AG08396 (cell line): Measurements from ENCODE around the gene HSD17B13.
"Not testable (repeated sequence)": the region's sequence is repeated elsewhere in the genome, so short reads cannot be mapped to it uniquely, and the experiment has no call there.

Source experiments
- DNase-seq: peaks from one replicate; pipeline ENCODE4 v3.0.0; 2012; ENCODE audit warnings: low spot score, mixed read lengths

HSD17B13 gene

DNA sequence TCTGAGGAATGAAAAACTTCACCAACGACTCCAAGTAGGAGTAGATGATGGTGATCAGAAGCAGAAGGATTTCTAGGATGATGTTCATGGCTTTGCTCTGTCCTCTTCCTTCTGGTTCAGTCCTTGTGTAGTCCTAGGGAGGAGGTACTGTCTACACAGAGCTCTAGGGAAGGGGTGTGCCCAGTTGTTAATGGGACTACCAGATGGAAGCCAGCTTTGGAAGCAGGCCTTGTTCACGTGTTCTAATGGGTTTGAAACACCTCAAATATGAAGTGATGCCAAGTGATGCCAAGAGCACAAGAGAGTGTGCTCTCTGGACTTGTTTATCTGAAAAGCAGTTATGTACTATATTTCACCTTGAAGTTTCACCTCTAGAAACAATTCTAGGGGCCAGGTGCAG, at the start of gene HSD17B13:
Gene HSD17B13, minus strand, starts transcription at position 129 of the 400 bp plus-strand sequence. Its CDS starts 41 bp downstream, at position 88.
- no peak for DNase-seq

DNA sequence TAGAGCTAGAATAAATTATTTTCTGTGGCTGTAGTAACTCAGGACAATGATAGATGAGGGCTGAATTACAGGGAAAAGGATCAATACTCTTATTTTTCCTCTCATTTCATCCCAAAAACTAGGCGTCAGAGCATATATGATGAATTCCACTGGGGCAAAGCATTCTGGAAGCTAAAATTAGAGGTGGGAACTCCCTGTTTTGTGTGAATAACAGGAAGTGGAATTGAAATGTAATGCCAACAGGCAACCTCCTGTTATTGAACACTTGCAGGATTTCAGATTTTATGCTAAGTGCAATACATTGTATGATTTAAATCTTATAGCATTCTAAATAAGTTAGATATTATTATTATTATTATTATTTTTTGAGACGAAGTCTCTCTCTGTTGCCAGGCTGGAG, 47.4 kb upstream of the HSD17B13 start:
- no peak for DNase-seq

- DNase-seq, result no peak
These were observed 44.0 kb upstream of the HSD17B13 start for GRCh38 chr4:87366521-87367162.

DNA sequence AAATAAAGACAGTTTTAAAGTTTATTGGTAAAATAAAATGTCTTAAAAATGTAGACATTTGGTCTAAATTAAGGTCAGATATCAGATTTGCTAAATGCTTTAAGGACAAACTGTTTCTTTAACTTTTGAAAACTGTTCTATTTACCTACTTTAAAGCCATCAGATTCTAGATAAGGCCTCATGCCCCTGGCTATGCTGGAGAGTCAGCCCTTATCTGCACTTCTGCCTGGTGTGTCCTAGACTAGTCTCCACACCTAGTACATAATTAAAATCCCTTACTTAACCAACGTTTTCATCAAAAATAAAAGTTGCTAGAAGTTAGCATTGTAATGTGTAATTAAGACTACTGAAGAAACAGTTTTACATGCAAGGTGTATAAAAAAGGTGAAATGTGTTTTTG, 42.7 kb upstream of the HSD17B13 start:
- no peak for DNase-seq

- no peak for DNase-seq
These were observed 40.9 kb upstream of the HSD17B13 start for GRCh38 chr4:87363552-87363951.

- no peak for DNase-seq
These were observed 37.8 kb upstream of the HSD17B13 start for GRCh38 chr4:87360338-87360935.

GRCh38 chr4:87359258-87359657, 36.6 kb upstream of the HSD17B13 start:
- DNase-seq, result no peak

- no peak for DNase-seq
These were observed 34.3 kb upstream of the HSD17B13 start for GRCh38 chr4:87356832-87357526.

DNA sequence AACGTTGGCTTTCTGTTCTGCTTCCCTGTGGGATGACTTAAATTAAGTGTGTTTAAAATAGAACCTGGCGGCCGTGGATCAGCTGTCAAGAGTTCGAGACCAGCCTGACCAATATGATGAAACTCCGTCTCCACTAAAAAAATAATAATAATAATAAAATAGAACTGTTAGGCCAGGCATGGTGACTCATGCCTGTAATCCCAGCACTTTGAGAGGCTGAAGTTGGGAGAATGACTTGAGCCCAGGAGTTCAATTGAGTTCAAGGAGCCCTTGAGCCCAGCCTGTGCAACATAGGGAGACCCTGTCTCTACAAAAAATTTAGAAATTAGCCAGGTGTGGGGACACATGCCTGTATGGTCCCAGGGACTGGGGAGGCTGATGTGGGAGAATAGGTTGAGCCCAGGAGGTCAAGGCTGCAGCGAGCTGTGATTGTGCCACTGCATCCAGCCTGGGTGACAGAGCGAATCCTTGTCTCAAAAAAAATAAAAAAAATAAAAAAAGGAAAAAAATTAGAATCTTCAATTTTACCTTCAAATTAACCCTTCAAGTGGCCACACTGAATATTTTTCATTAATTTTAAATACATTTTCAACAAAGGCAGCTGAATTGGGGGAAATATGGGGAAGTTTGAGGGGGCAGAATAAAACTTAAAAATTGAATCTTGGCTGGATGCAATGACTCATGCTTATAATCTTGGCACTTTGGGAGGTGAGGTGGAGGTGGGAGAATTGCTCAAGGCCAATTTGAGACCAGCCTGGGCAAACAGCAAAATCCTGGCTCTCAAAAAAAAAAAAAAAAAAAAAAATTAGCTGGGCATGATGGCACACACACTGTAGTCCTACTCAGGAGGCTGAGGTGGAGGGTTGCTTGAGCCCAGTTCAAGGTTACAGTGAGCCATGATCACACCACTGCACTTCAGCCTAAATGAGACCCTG, 31.8 kb upstream of the HSD17B13 start:
- DNase-seq, result no peak

GRCh38 chr4:87353592-87353991, 30.9 kb upstream of the HSD17B13 start:
- peak; percentile 59 for DNase-seq

GRCh38 chr4:87345139-87345538, 22.5 kb upstream of the HSD17B13 start:
- no peak for DNase-seq

DNA sequence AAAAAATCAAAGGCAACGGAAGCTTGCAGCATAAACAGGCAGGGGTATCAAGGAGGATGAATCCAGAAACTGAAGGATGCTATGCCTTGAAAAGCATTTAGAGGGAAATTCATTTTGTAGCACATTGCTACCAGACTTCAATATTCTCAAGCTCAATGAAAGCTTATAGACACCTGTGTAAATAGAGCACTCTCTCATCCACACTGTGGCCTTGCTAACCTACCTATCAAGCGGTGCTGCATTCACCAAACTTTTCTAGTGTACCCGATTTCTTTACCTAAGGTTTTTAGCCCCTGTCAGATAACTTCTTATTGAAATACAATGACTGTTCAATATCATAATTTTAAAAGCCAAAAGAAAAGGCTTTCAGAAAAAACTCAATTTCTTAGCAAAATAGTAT, 20.2 kb upstream of the HSD17B13 start:
- no peak for DNase-seq

DNA sequence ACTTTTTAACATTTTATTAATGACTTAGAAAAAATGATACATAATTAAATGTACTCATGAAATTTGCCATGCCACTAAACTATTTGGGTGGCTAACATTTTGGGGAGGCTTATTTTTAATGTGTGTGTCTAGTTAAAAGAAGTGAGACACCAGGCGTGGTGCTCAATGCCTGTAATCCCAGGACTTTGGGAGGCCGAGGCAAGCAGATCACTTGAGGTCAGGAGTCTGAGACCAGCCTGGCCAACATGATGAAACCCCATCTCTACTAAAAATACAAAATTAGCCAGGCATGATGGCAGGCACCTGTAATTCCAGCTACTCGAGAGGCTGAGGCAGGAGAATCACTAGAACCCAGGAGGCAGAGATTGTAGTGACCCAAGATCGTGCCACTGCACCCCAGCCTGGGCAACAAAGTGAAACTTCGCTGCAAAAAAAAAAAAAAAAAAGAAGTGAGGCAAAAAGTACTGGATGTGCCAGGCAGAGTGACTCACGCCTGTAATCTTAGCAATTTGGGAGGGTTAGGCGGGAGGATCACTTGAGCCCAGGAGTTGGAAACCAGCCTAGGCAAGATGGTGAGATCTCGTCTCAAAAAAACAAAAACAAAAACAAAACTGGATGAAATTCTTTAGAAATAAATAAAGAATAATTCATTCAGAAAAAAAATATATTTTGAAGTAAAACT, 19.4 kb upstream of the HSD17B13 start:
- DNase-seq, result not testable (repeated sequence)

DNA sequence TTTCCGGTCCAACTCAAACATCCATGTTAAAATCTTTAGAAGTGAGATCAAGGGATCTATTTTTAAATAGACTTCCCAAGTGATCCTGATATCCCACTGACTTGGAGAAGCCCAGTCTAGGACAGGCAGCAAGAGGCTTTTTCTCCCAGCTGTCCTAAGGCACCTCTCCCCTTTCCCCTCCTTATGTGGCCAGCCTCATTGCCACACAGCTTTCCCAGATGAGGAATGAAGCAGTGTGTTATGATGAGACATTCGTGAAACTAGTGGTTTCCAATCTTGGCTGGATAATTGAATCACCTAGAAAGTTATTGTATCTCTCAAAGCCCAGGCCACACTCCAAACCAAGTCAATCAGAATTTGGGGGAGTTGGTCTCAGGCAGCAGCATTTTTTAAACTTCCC, 16.8 kb upstream of the HSD17B13 start:
- no peak for DNase-seq

DNA sequence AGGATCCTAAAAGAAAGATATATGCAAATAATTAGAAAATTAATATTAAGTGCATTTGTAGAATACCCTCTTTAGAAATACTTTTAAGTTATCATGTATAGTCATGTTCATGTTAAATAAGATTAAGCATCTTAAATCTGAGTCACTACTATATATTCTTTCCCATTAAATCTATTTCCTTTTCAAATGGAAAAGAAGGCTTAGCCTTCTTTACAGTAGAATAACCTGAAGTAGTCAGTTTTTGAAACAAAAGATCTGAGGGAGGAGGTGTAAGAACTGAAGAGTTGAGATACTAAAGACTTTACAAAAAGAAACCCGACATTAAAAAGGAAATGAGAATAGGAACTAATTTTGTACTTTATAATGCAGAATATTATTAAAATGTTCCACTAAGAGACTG, 14.7 kb upstream of the HSD17B13 start:
- DNase-seq, result no peak

DNA sequence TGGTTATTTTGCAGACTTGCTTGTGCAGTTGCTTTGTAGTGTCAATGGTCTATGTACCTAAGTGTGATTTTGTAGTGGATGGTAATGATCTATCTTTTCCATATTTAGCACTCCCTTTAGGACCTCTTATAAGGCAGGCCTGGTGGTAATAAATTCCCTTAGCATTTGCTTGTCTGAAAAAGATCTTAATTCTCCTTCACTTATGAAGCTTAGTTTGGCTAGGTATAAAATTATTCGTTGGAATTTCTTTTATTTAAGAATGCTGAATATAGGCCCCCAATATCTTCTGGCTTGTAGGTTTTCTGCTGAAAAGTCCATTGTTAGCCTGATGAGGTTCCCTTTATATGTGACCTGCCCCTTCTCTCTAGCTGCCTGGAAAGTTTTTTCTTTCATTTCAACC, 10.6 kb upstream of the HSD17B13 start:
- DNase-seq, result no peak

DNA sequence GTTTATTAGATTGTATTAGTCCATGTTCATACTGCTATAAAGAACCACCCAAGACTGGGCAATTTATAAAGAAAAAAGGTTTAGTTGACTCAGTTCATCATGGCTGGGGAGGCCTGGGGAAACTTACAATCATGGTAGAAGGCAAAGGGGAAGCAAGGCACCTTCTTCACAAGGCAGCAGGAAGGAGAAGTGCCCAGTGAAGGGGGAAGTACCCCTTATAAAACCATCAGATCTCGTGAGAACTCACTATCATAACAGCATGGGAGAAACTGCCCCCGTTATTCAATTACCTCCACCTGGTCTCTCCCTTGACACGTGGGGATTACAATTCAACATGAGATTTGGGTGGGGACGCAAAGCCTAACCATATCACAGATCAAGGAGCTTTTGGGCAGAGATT, 8.1 kb upstream of the HSD17B13 start:
- DNase-seq, result no peak

DNA sequence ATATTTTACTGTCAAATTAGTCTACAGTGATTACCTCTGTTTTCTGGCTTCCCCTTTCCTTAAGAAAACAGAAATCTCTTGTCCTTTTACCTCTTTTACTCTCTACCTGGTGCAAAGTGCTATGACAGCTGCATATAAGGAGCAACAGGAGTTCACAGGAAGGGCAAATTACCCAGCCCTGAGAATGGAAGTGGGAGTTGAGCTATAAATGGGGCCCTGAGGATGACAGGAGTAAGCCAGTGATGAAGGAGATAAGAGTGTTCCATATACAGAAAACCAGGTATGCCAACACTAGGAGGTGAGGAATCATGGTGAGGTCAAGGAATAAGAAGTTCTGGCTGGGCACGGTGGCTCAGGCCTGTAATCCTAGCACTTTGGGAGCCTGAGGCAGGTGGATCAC, 4.5 kb upstream of the HSD17B13 start:
- DNase-seq, result no peak

DNA sequence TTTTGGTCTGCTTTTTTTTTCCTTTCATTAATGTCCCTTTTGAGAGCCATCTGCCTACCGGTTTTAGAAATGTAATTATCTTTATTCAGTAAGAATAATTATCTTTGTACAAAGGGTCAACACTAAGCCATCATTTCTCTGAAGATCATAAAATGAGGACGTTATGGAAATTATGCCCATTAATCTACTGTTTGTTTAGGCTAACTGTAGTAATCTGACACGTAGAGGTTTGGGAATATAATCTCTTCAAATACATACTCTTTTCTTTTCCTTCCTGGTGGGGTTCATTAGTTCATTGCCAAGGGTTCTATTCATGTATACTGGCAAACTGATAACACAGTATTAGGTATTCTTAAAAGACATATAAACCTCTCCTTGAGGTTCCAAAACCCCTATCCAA, 3.8 kb upstream of the HSD17B13 start:
- DNase-seq, result no peak

DNA sequence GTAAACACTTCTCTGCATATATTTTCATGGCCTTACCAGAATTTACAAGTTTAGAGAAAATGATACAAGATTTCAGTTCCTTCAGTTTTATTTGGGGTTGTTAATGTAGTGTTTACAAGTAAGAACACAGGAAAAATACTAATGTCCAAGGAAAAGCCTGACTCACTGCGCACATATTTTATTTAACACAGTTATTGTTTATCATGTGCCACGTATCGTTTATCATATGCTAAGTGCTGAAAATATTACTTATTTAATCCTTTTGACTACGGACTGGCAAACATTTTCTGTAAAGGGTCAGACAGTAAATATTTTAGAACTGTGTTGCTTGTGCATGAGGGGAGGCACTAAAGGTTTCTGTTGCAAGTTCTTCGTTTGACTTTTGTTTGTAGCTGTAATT, 794 bp downstream of the HSD17B13 start:
- no peak for DNase-seq

- no peak for DNase-seq
These were observed 5.2 kb downstream of the HSD17B13 start for GRCh38 chr4:87317527-87317926.

DNA sequence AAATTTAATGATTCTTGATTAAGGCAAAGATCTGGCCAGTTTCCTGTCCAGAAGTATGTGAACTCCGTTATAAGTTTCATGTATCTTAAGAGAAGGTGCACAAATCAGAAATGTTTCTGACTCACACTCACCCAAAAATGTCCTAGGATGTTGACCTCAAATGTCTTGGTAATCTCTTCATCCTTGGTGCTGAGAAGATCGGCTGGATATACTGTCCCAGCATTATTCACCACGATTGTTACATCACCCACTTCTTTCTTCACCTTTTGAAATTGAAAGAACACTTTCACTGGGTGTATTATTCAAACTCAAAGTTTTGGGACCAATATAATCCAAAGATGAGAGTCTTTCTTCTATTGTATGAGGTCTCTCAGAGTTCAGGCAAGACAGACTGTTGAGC, 5.7 kb downstream of the HSD17B13 start:
- no peak for DNase-seq
